Neutrophil (primary cell): Measurements from ENCODE around the gene CACNA1E.

Source experiments
- H3K27ac ChIP-seq: fragments of 200-600 bp; sonication (generic); 2 replicates; pipeline ENCODE4 v1.5.1; 2016; ENCODE audit warnings: mild to moderate bottlenecking, moderate library complexity
- H3K27me3 ChIP-seq: fragments of 200-600 bp; sonication (generic); 2 replicates; pipeline ENCODE4 v1.6.0; 2016; ENCODE audit warnings: mild to moderate bottlenecking
- H3K36me3 ChIP-seq: fragments of 200-600 bp; sonication (generic); 2 replicates; pipeline ENCODE4 v1.5.1; 2017
- H3K4me1 ChIP-seq, 2 experiments: fragments of 200-600 bp in 1 of 2; sonication (generic) in 1 of 2; 1 replicate in 1 of 2; 2 replicates in 1 of 2; pipeline versions ENCODE4 v1.5.1 to v1.6.1; 2013 to 2016; ENCODE audit warnings: low read depth in 1 of 2, low read length in 1 of 2, mild to moderate bottlenecking in 1 of 2, moderate library complexity in 1 of 2; ENCODE audit not compliant: control insufficient read depth in 1 of 2, insufficient read depth in 1 of 2
- H3K4me3 ChIP-seq, 2 experiments: fragments of 200-600 bp in 1 of 2; sonication (generic) in 1 of 2; 1 replicate in 1 of 2; 2 replicates in 1 of 2; pipeline ENCODE4 v1.5.1; 2013 to 2016; ENCODE audit warnings: low read depth in 1 of 2, low read length in 1 of 2, mild to moderate bottlenecking in 1 of 2, moderate library complexity in 1 of 2
- H3K9me3 ChIP-seq: fragments of 200-600 bp; sonication (generic); 2 replicates; pipeline ENCODE4 v1.5.1; 2016
- CTCF ChIP-seq: fragments of 200-600 bp; sonication (generic); IDR thresholded peaks from 2 replicates; pipeline ENCODE4 v1.5.1; 2016; ENCODE audit warnings: antibody characterized with exemption

The CACNA1E gene

GRCh38 chr1:181769846-181770245 is 286.5 kb downstream of the CACNA1E start:
- Histone ChIP-seq H3K4me1 (no peaks in the 10 kb centered on the region), H3K27me3 (no peaks in the 10 kb centered on the region), H3K27ac (no peak overlapping the region), H3K4me3 (no peak overlapping the region), H3K9me3 (no peaks in the 10 kb centered on the region), H3K36me3 (no peaks in the 10 kb centered on the region)
- no peak for TF ChIP-seq CTCF

- no peaks in the 10 kb centered on the region for H3K36me3 ChIP-seq
- no peak overlapping the region for H3K27ac ChIP-seq
- TF ChIP-seq CTCF = no peak
- no peak overlapping the region for H3K4me3 ChIP-seq
- no peaks in the 10 kb centered on the region for H3K27me3 ChIP-seq
- no peaks in the 10 kb centered on the region for H3K4me1 ChIP-seq
- H3K9me3 ChIP-seq = no peaks in the 10 kb centered on the region
Measured at GRCh38 chr1:181772714-181773113, 289.4 kb downstream of the CACNA1E start.

- Histone ChIP-seq H3K27me3 (no peaks in the 10 kb centered on the region), H3K27ac (no peak overlapping the region), H3K9me3 (no peaks in the 10 kb centered on the region), H3K4me3 (no peak overlapping the region), H3K36me3 (no peaks in the 10 kb centered on the region), H3K4me1 (no peaks in the 10 kb centered on the region)
- no peak for TF ChIP-seq CTCF
Measured at GRCh38 chr1:181776044-181776443, 292.7 kb downstream of the CACNA1E start.

- Histone ChIP-seq H3K27ac (no peak overlapping the region), H3K27me3 (no peaks in the 10 kb centered on the region), H3K4me1 (no peaks in the 10 kb centered on the region), H3K4me3 (no peak overlapping the region), H3K9me3 (no peaks in the 10 kb centered on the region), H3K36me3 (no peaks in the 10 kb centered on the region)
- TF ChIP-seq CTCF = no peak
Measured at GRCh38 chr1:181777286-181777685, 294.0 kb downstream of the CACNA1E start.

GRCh38 chr1:181777812-181778211 is 294.5 kb downstream of the CACNA1E start:
- no peak for TF ChIP-seq CTCF
- H3K4me3 ChIP-seq = no peak overlapping the region

More at GRCh38 chr1:181777812-181778211, 294.5 kb downstream of the CACNA1E start:
- no peaks in the 10 kb centered on the region for H3K4me1 ChIP-seq
- H3K9me3 ChIP-seq = no peaks in the 10 kb centered on the region
- H3K27me3 ChIP-seq = no peaks in the 10 kb centered on the region
- H3K27ac ChIP-seq = no peak overlapping the region
- no peaks in the 10 kb centered on the region for H3K36me3 ChIP-seq
